Transverse colon (tissue), 4 donors: Measurements from ENCODE around the gene SCTR. TPM values are rescaled to one million over a fixed set of nuclear protein-coding genes. Genes with fewer than 3 reads are reported as not detected.

ENCODE experiments used
- DNase-seq: peaks from one replicate; pipeline ENCODE4 v3.0.0-alpha.2; 2019
- H3K27ac ChIP-seq, 4 donors: fragments of 200-600 bp; sonication (generic); 2 replicates each; pipeline ENCODE4 v1.5.1; 2016 to 2018; ENCODE audit warnings: inconsistent platforms in 4 of 4
- H3K27me3 ChIP-seq: fragments of 200-600 bp; sonication (generic); 2 replicates; pipeline ENCODE4 v1.5.1; 2017; ENCODE audit warnings: inconsistent platforms
- H3K36me3 ChIP-seq, 4 donors: fragments of 200-600 bp; sonication (generic); 2 replicates each; pipeline ENCODE4 v1.5.1; 2017 to 2019; ENCODE audit warnings: inconsistent platforms in 4 of 4
- H3K4me1 ChIP-seq, 4 donors: fragments of 200-600 bp; sonication (generic); 2 replicates each; pipeline ENCODE4 v1.5.1; 2017 to 2020; ENCODE audit warnings: inconsistent platforms in 4 of 4
- H3K4me3 ChIP-seq, 4 donors: fragments of 200-600 bp; sonication (generic); 1 replicate in 1 of 4; 2 replicates in 3 of 4; pipeline versions ENCODE4 v1.5.1 to v1.6.1; 2017 to 2019; ENCODE audit warnings: inconsistent platforms in 4 of 4
- H3K9me3 ChIP-seq, 2 donors: fragments of 200-600 bp; sonication (generic); 2 replicates each; pipeline ENCODE4 v1.5.1; 2017 to 2019; ENCODE audit warnings: inconsistent platforms in 2 of 2
- EP300 ChIP-seq: sonication (generic); formaldehyde crosslinking; IDR thresholded peaks from one replicate; pipeline ENCODE4 v1.6.1; 2017; ENCODE audit warnings: antibody characterized with exemption, low read depth
- POLR2A ChIP-seq: fragments of 450-650 bp; IDR thresholded peaks from one replicate; pipeline ENCODE4 v1.6.1; 2016; ENCODE audit warnings: antibody characterized with exemption, mild to moderate bottlenecking, moderate library complexity
- POLR2AphosphoS5 ChIP-seq, 3 donors: sonication (generic); formaldehyde crosslinking; IDR thresholded peaks; one replicate each; pipeline ENCODE4 v1.6.1; 2016; ENCODE audit warnings: antibody characterized with exemption in 3 of 3
- WGBS, 2 donors: methylation state at CpG; one replicate each; pipeline ENCODE4 v1.1.5; 2018; ENCODE audit warnings: low coverage in 1 of 2; 5-methylcytosine and 5-hydroxymethylcytosine counted together
- in situ Hi-C, 4 donors: fragments of 200-750 bp; cut with MboI; loops; one replicate each; pipeline versions ENCODE4 v1.15.0 to v1.15.1; 2017; ENCODE audit warnings: low sequenced_read_pairs in 3 of 4, low pct_ligation_motif_present in 1 of 4, low pct_unique_long_range_greater_than_20kb in 1 of 4
- intact Hi-C: fragments of 100-400 bp; cut with DNase I; formaldehyde crosslinking; loops from one replicate; pipeline ENCODE4 v1.15.1; 2023; ENCODE audit warnings: low total_unique reads
- total RNA-seq, 4 donors: library from RNA; depleted of rRNA; stranded (reverse); fragments of >200 nt; gene quantifications; one replicate each; pipeline ENCODE4 v1.1.0, GENCODE V29; 2016
- TF ChIP-seq, protein P1 (sequence below), 5 experiments: fragments of 200-600 bp in 3 of 5; fragments of 450-650 bp in 2 of 5; sonication (generic) in 3 of 5; IDR thresholded peaks; 1 replicate in 2 of 5; 2 replicates in 3 of 5; pipeline ENCODE4 v1.5.1; 2016 to 2017; ENCODE audit warnings: antibody characterized with exemption in 5 of 5, inconsistent platforms in 3 of 5, mild to moderate bottlenecking in 2 of 5, moderate library complexity in 1 of 5

Gene SCTR
- total RNA-seq, 4 donors from 2014 or later: not detected

DNA sequence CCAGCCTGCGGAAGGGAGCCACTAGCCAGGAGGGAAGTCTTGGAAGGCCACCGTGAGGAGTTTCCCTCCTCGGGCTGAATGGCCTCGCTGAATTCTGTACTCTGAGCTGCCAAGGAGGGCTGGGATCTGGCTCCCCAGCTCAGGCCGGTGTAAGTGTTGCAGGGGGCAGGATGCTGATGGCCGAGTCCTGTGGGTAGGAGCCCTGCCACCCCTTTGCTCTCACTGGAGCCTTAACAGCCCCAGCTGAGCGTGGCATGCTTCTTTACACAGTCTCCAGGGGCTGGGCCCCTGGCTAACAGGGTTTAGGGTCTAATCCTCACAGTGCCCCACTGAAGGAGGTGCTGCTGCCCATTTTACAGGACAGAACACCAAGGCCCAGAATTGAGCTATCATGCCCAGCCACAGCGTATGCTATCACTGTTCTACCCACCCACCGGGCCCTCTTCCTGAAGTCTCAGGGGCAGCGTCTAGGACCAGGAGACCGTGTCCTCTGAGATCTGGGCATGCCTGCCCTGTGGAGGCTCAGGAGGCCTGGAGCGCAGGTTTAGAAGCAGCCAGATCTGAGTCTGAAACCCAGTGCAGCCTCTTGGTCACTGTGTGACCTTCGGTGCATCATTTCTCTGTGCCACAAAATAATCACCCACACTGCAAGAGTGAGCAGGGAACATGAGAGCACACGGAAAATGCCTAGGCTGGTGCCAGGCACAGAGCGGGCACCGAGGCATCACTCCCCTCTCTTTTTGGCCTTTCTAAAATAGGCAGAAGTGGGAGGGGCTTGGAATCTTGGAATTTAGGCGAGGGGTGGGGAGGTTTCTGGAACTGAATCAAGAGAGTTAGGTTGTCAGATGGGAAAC lies 49.7 kb downstream of the SCTR start:
- no peak for DNase-seq
- intact Hi-C loops: no loop called here
- no peaks in the 10 kb centered on the region for H3K36me3 ChIP-seq
- TF ChIP-seq POLR2AphosphoS5 (IDR thresholded peaks at IDR 0.05): no peak
- TF ChIP-seq EP300: no peak
- TF ChIP-seq, protein P1, sequence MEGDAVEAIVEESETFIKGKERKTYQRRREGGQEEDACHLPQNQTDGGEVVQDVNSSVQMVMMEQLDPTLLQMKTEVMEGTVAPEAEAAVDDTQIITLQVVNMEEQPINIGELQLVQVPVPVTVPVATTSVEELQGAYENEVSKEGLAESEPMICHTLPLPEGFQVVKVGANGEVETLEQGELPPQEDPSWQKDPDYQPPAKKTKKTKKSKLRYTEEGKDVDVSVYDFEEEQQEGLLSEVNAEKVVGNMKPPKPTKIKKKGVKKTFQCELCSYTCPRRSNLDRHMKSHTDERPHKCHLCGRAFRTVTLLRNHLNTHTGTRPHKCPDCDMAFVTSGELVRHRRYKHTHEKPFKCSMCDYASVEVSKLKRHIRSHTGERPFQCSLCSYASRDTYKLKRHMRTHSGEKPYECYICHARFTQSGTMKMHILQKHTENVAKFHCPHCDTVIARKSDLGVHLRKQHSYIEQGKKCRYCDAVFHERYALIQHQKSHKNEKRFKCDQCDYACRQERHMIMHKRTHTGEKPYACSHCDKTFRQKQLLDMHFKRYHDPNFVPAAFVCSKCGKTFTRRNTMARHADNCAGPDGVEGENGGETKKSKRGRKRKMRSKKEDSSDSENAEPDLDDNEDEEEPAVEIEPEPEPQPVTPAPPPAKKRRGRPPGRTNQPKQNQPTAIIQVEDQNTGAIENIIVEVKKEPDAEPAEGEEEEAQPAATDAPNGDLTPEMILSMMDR (IDR thresholded peaks at IDR 0.05): no peak
- TF ChIP-seq POLR2A: no peak
- H3K9me3 ChIP-seq: no peaks in the 10 kb centered on the region
- no peak overlapping the region for H3K4me3 ChIP-seq
- peaks cover 0 to 4% (median 3%) of the 10 kb centered on the region in 4 donors for H3K4me1 ChIP-seq
- in situ Hi-C loops: loop anchor here in 3 of 4 donors (5.0 to 25.0 kb wide), 3 partner anchors 62 to 587 kb away; no protein-coding TSS in a partner anchor
- no peak overlapping the region for H3K27ac ChIP-seq
- 80 to 87% methylated on average over 2 to 16 of the region's 17 CpGs for WGBS, 2 donors
- peaks cover 3% of the 10 kb centered on the region for H3K27me3 ChIP-seq

DNA sequence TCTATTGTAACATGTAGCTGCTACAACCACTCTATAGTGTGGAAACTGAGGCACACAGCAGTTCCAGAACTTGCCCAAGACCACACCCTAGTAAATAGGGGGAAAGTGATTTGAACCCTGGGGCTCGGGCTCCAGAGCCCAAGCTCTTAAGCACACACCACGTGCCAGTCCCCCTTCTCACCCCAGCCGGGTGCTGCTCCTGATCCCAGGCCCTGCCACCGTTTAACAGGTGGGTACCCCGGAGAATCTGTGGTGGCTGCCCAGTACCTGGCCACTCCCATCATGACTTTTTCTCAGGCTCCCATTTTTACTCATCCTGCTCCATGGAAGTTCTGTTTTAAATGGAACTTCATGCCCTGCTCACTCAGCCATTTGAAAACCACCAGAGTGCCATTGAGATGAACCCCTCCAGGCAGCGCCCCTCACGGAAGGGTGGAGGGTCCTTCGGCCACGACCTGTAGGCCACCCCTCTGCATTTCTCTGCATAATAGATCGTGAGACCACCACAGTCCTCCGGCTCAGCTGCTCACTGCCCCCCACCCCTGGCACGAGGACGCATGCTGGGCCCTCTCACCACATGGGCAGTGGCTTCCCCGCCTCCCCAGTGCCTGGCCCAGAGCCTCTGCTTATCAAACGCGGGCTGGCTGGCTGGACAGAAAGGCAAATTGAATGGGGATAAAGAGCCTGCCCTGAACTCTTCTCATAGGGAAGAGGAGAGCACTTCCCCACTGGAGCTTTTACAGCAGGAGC lies 50.5 kb downstream of the SCTR start:
- Histone ChIP-seq H3K4me1 (peaks cover 0 to 4% (median 3%) of the 10 kb centered on the region in 4 donors), H3K36me3 (no peaks in the 10 kb centered on the region), H3K9me3 (no peaks in the 10 kb centered on the region), H3K27ac (no peak overlapping the region), H3K4me3 (no peak overlapping the region), H3K27me3 (peaks cover 3% of the 10 kb centered on the region)
- 90 to 92% methylated on average over 2 to 16 of the region's 16 CpGs for WGBS, 2 donors
- in situ Hi-C loops: loop anchor here in 1 of 4 donors (10.0 kb wide), 1 partner anchor 69 kb away; no protein-coding TSS in a partner anchor
- intact Hi-C loops: no loop called here
- TF ChIP-seq, protein P1 (IDR thresholded peaks at IDR 0.05): no peak
- TF ChIP-seq EP300: no peak
- no peak for TF ChIP-seq POLR2AphosphoS5 (IDR thresholded peaks at IDR 0.05)
- TF ChIP-seq POLR2A: no peak
- DNase-seq: no peak

DNA sequence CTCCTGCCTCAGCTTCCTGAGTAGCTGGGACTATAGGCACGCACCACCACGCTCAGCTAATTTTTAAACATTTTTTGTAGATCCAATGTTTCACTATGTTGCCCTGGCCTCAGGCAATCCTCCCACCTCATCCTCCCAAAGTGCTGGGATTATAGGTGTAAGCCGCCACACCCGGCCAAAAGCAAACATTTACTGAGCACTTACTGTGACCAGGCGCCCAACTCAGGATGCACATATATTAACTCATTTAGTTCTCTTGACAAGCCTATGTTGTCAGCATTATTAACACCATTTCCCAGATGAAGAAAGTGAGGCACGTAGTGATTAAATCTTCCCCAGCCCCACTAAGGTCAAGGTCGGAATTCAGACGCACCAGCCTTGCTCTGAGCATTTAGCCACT lies 51.5 kb downstream of the SCTR start:
- H3K9me3 ChIP-seq: no peaks in the 10 kb centered on the region
- intact Hi-C loops (no loop called here), in situ Hi-C loops (loop anchor here in 1 of 4 donors (10.0 kb wide), 1 partner anchor 68 kb away; no protein-coding TSS in a partner anchor)
- no peak for TF ChIP-seq POLR2A
- H3K4me3 ChIP-seq: no peak overlapping the region
- no peaks in the 10 kb centered on the region for H3K36me3 ChIP-seq
- peaks cover 3% of the 10 kb centered on the region for H3K27me3 ChIP-seq
- no peak overlapping the region for H3K27ac ChIP-seq
- no peak for DNase-seq
- peaks cover 0 to 4% (median 3%) of the 10 kb centered on the region in 4 donors for H3K4me1 ChIP-seq
- 68 to 77% methylated on average over 5 to 8 of the region's 8 CpGs for WGBS, 2 donors

DNA sequence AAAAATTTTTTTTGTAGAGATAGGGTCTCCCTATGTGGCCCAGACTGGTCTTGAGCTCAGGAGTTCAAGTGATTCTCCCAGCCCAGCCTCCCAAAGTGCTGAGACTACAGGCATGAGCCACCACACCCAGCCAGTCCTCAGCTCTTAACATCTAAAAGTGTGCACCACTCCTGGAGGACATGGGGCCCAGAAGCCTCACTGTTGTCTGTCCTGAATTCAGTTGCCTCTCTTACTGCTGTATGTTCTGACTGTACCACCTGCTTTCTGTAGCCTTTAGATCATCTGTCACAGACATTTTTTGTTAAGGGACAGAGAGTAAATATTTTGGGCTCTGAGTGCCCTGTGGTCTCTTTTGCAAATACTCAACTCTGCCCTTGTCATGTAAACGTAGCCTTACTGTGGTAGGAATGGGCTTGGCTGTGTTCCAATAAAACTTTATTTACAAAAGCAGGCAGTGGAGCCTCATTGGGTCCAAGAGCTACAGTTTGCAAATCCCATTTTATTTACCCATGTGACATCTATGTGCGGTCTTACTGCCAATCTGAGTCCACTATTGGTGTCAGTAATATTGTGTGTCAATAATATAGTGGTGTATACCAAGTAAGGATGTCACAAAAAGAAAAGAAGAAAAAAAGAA lies 54.5 kb downstream of the SCTR start:
- Histone ChIP-seq H3K36me3 (no peaks in the 10 kb centered on the region), H3K27me3 (no peaks in the 10 kb centered on the region), H3K27ac (no peak overlapping the region), H3K9me3 (no peaks in the 10 kb centered on the region), H3K4me3 (no peak overlapping the region), H3K4me1 (peaks cover 0 to 4% (median 0%) of the 10 kb centered on the region in 4 donors)
- in situ Hi-C loops (loop anchor here in 2 of 4 donors (5.0 to 10.0 kb wide), 2 partner anchors 62 to 65 kb away; no protein-coding TSS in a partner anchor), intact Hi-C loops (no loop called here)
- TF ChIP-seq EP300: no peak
- TF ChIP-seq POLR2A: no peak
- TF ChIP-seq POLR2AphosphoS5 (IDR thresholded peaks at IDR 0.05): no peak
- TF ChIP-seq, protein P1 (IDR thresholded peaks at IDR 0.05): no peak
- WGBS, 2 donors: 13 to 47% methylated on average over 2 of the region's 2 CpGs
- DNase-seq: no peak
